Natural killer cell (primary cell): ENCODE measurements around the gene ANKLE2. TPM values are rescaled to one million over a fixed set of nuclear protein-coding genes. Genes with fewer than 3 reads are reported as not detected.

ENCODE experiments used
- ATAC-seq, 3 donors: fragments of 150-1000 bp in 2 of 3; fragments of 200-7000 bp in 1 of 3; cut with Tn5 transposase; 1 replicate in 1 of 3; 2 replicates in 2 of 3; pipeline ENCODE4 v1.10.0; 2021; ENCODE audit warnings: mild to moderate bottlenecking in 2 of 3, moderate library complexity in 2 of 3
- DNase-seq, 2 donors: peaks; one replicate each; pipeline versions ENCODE4 v3.0.0 to v3.0.0-alpha.2; 2013 to 2021; ENCODE audit warnings: mixed read lengths in 1 of 2
- H3K27ac ChIP-seq: one replicate; pipeline ENCODE4 v1.5.1; 2013; ENCODE audit warnings: mild to moderate bottlenecking, low read length
- H3K27me3 ChIP-seq: one replicate; pipeline ENCODE4 v1.6.1; 2013; ENCODE audit warnings: low read length; ENCODE audit not compliant: control insufficient read depth, insufficient read depth
- H3K36me3 ChIP-seq: one replicate; pipeline ENCODE4 v1.6.1; 2013; ENCODE audit warnings: low read length; ENCODE audit not compliant: control insufficient read depth, insufficient read depth
- H3K4me1 ChIP-seq: one replicate; pipeline ENCODE4 v1.6.1; 2013; ENCODE audit warnings: low read length; ENCODE audit not compliant: control insufficient read depth, insufficient read depth
- H3K4me3 ChIP-seq: one replicate; pipeline ENCODE4 v1.5.1; 2013; ENCODE audit warnings: low read length
- H3K9me3 ChIP-seq: one replicate; pipeline ENCODE4 v1.6.1; 2013; ENCODE audit warnings: low read length; ENCODE audit not compliant: control insufficient read depth, insufficient read depth
- H3K27ac Mint-ChIP-seq, 2 donors: one replicate each; pipeline ENCODE4 v1.8.0; 2022; ENCODE audit warnings: mild to moderate bottlenecking in 2 of 2, mixed read lengths in 2 of 2, moderate library complexity in 1 of 2
- H3K27me3 Mint-ChIP-seq, 2 donors: one replicate each; pipeline ENCODE4 v1.8.0; 2022; ENCODE audit warnings: low read depth in 2 of 2, mixed read lengths in 2 of 2
- H3K36me3 Mint-ChIP-seq: one replicate; pipeline ENCODE4 v1.8.0; 2022; ENCODE audit warnings: mixed read lengths
- H3K4me1 Mint-ChIP-seq, 2 donors: one replicate each; pipeline ENCODE4 v1.8.0; 2022; ENCODE audit warnings: mixed read lengths in 2 of 2
- H3K4me3 Mint-ChIP-seq: one replicate; pipeline ENCODE4 v1.8.0; 2022; ENCODE audit warnings: mild to moderate bottlenecking, moderate library complexity, mixed read lengths
- H3K9me3 Mint-ChIP-seq, 2 donors: one replicate each; pipeline ENCODE4 v1.8.0; 2022; ENCODE audit warnings: mixed read lengths in 2 of 2
- CTCF ChIP-seq: fragments of 200-600 bp; IDR thresholded peaks from one replicate; pipeline ENCODE4 v1.8.0; 2022; ENCODE audit warnings: antibody characterized with exemption
- WGBS: methylation state at CpG from one replicate; pipeline ENCODE4 v1.1.7; 2013; ENCODE audit warnings: missing lambda C conversion rate; ENCODE audit not compliant: insufficient coverage; 5-methylcytosine and 5-hydroxymethylcytosine counted together
- intact Hi-C: fragments of 100-400 bp; cut with micrococcal nuclease; formaldehyde crosslinking; loops from one replicate; pipeline ENCODE4 v1.14.2; 2022
- total RNA-seq, 4 donors: library from RNA; stranded (reverse); fragments of 120-200 nt in 1 of 4; gene quantifications; one replicate each; pipeline versions ENCODE4 v1.2.3 to v1.2.4, GENCODE V29; 2013 to 2022

Gene ANKLE2
- total RNA-seq, 3 donors from 2014 or later (not counting 1 experiment from before 2014, with no cell fraction given): 67.3 to 86.4 (median 84.6) TPM

GRCh38 chr12:132806857-132807256 lies 45.2 kb upstream of the ANKLE2 start:
- no peak overlapping the region for H3K27ac Mint-ChIP-seq
- H3K36me3 ChIP-seq: peaks cover 57% of the 10 kb centered on the region
- H3K27ac ChIP-seq: no peak overlapping the region
- H3K4me3 ChIP-seq: no peak overlapping the region
- TF ChIP-seq CTCF: no peak
- no peaks in the 10 kb centered on the region for H3K4me1 ChIP-seq
- peak in 1 of 2 donors; percentile 34 for DNase-seq
- no peak overlapping the region for H3K4me3 Mint-ChIP-seq
- no peaks in the 10 kb centered on the region for H3K27me3 Mint-ChIP-seq
- intact Hi-C loops: no loop called here
- no peaks in the 10 kb centered on the region for H3K27me3 ChIP-seq
- no peaks in the 10 kb centered on the region for H3K9me3 ChIP-seq
- 86% methylated on average over 18 of the region's 18 CpGs for WGBS
- no peak for ATAC-seq
- H3K9me3 Mint-ChIP-seq: no peaks in the 10 kb centered on the region
- H3K4me1 Mint-ChIP-seq: peaks cover 0 to 10% of the 10 kb centered on the region in 2 donors
- peaks cover 6% of the 10 kb centered on the region for H3K36me3 Mint-ChIP-seq

GRCh38 chr12:132804426-132804861 lies 42.8 kb upstream of the ANKLE2 start:
- H3K36me3 ChIP-seq: peaks cover 69% of the 10 kb centered on the region

GRCh38 chr12:132803888-132804287 lies 42.3 kb upstream of the ANKLE2 start:
- ATAC-seq: no peak
- H3K36me3 Mint-ChIP-seq: no peaks in the 10 kb centered on the region

More at GRCh38 chr12:132804426-132804861, 42.8 kb upstream of the ANKLE2 start:
- Histone ChIP-seq H3K4me3 (no peak overlapping the region), H3K4me1 (no peaks in the 10 kb centered on the region), H3K9me3 (no peaks in the 10 kb centered on the region), H3K27ac (no peak overlapping the region), H3K27me3 (no peaks in the 10 kb centered on the region)
- DNase-seq (no peak), ATAC-seq (no peak)
- TF ChIP-seq CTCF: no peak
- 89% methylated on average over 16 of the region's 16 CpGs for WGBS
- intact Hi-C loops: no loop called here
- H3K27me3 Mint-ChIP-seq: no peaks in the 10 kb centered on the region
- no peaks in the 10 kb centered on the region for H3K36me3 Mint-ChIP-seq
- no peak overlapping the region for H3K4me3 Mint-ChIP-seq
- no peaks in the 10 kb centered on the region for H3K9me3 Mint-ChIP-seq
- no peak overlapping the region for H3K27ac Mint-ChIP-seq
- peaks cover 0 to 6% of the 10 kb centered on the region in 2 donors for H3K4me1 Mint-ChIP-seq

More at GRCh38 chr12:132803888-132804287, 42.3 kb upstream of the ANKLE2 start:
- H3K27me3 Mint-ChIP-seq: no peaks in the 10 kb centered on the region
- peaks cover 0 to 6% of the 10 kb centered on the region in 2 donors for H3K4me1 Mint-ChIP-seq
- no peaks in the 10 kb centered on the region for H3K27me3 ChIP-seq
- peaks cover 74% of the 10 kb centered on the region for H3K36me3 ChIP-seq
- no peaks in the 10 kb centered on the region for H3K9me3 ChIP-seq
- no peak overlapping the region for H3K4me3 Mint-ChIP-seq
- H3K4me3 ChIP-seq: no peak overlapping the region
- H3K27ac ChIP-seq: no peak overlapping the region
- no peaks in the 10 kb centered on the region for H3K9me3 Mint-ChIP-seq
- intact Hi-C loops: no loop called here
- H3K4me1 ChIP-seq: no peaks in the 10 kb centered on the region
- no peak for TF ChIP-seq CTCF
- DNase-seq: no peak
- WGBS: 99% methylated on average over 15 of the region's 15 CpGs
- no peak overlapping the region for H3K27ac Mint-ChIP-seq
